ENCODE measurements around the gene C10orf67. TPM values are rescaled to one million over a fixed set of nuclear protein-coding genes. Genes with fewer than 3 reads are reported as not detected.
"Not testable (repeated sequence)": the region's sequence is repeated elsewhere in the genome, so short reads cannot be mapped to it uniquely, and the experiment has no call there.

C10orf67 gene
- total RNA-seq, 1 experiment from 2014 or later = not detected

GRCh38 chr10:23310404-23310803, 34.2 kb downstream of the C10orf67 start:
- no peak for TF ChIP-seq REST (IDR thresholded peaks at IDR 0.05; ENCODE audit: insufficient read depth in 1 of 2, low read depth in 2 of 2, low read length in 1 of 2)
- TF ChIP-seq TCF7L2 (IDR thresholded peaks at IDR 0.05; ENCODE audit: low read depth, low read length) = no peak
- TF ChIP-seq POLR2AphosphoS5 (IDR thresholded peaks at IDR 0.05; ENCODE audit: low read depth, low read length) = no peak
- no peak for TF ChIP-seq SIN3A (IDR thresholded peaks at IDR 0.05; ENCODE audit: borderline replicate concordance, insufficient read depth, low read depth, low read length)
- no peak for TF ChIP-seq CTCF (IDR thresholded peaks at IDR 0.05)
- Histone ChIP-seq H3K9me3 (ENCODE audit: control insufficient read depth, insufficient read depth, low read depth, low read length) (no peaks in the 10 kb centered on the region), H3K4me3 (ENCODE audit: low read depth in 2 of 2, low read length in 2 of 2) (no peak overlapping the region), H3K4me1 (ENCODE audit: control insufficient read depth, insufficient read depth, low read length) (no peaks in the 10 kb centered on the region), H3K27ac (ENCODE audit: low read length) (no peak overlapping the region), H3K36me3 (ENCODE audit: control insufficient read depth, insufficient read depth, low read length) (no peaks in the 10 kb centered on the region), H3K27me3 (ENCODE audit: control insufficient read depth, insufficient read depth, low read length) (peaks cover 2% of the 10 kb centered on the region; the same call in 1 of the 2 replicates)
- POLR2A ChIA-PET = no interaction called here
- no peak for DNase-seq (ENCODE audit: low read depth, low spot score)
- intact Hi-C loops (cut with micrococcal nuclease; ENCODE audit: unreplicated experiment) (no loop called here), in situ Hi-C loops (cut with HindIII; ENCODE audit: low pct_unique_long_range_greater_than_20kb, low sequenced_read_pairs) (no loop called here)
- ATAC-seq = no peak
- no TSS peak for BruUV-seq (replicated peaks)
- CTCF ChIA-PET = no interaction called here

GRCh38 chr10:23299961-23300360, 44.6 kb downstream of the C10orf67 start:
- DNase-seq (ENCODE audit: low read depth, low spot score); H3K4me3 ChIP-seq (ENCODE audit: low read depth in 2 of 2, low read length in 2 of 2); H3K36me3 ChIP-seq (ENCODE audit: control insufficient read depth, insufficient read depth, low read length); BruUV-seq (replicated peaks); intact Hi-C loops (cut with micrococcal nuclease; ENCODE audit: unreplicated experiment); in situ Hi-C loops (cut with HindIII; ENCODE audit: low pct_unique_long_range_greater_than_20kb, low sequenced_read_pairs); CTCF ChIA-PET; H3K27ac ChIP-seq (ENCODE audit: low read length); ATAC-seq; H3K4me1 ChIP-seq (ENCODE audit: control insufficient read depth, insufficient read depth, low read length); H3K9me3 ChIP-seq (ENCODE audit: control insufficient read depth, insufficient read depth, low read depth, low read length); H3K27me3 ChIP-seq (ENCODE audit: control insufficient read depth, insufficient read depth, low read length); POLR2A ChIA-PET: not testable (repeated sequence)

GRCh38 chr10:23294638-23295247, 49.9 kb downstream of the C10orf67 start:
- POLR2A ChIA-PET = no interaction called here
- DNase-seq (ENCODE audit: low read depth, low spot score) (no peak), ATAC-seq (no peak)
- Histone ChIP-seq H3K4me3 (ENCODE audit: low read depth in 2 of 2, low read length in 2 of 2) (no peak overlapping the region), H3K36me3 (ENCODE audit: control insufficient read depth, insufficient read depth, low read length) (no peaks in the 10 kb centered on the region), H3K4me1 (ENCODE audit: control insufficient read depth, insufficient read depth, low read length) (no peaks in the 10 kb centered on the region), H3K27ac (ENCODE audit: low read length) (no peak overlapping the region), H3K9me3 (ENCODE audit: control insufficient read depth, insufficient read depth, low read depth, low read length) (no peaks in the 10 kb centered on the region), H3K27me3 (ENCODE audit: control insufficient read depth, insufficient read depth, low read length) (peaks cover 2% of the 10 kb centered on the region; the same call in 1 of the 2 replicates)
- intact Hi-C loops (cut with micrococcal nuclease; ENCODE audit: unreplicated experiment) (no loop called here), in situ Hi-C loops (cut with HindIII; ENCODE audit: low pct_unique_long_range_greater_than_20kb, low sequenced_read_pairs) (no loop called here)
- TF ChIP-seq TCF7L2 (IDR thresholded peaks at IDR 0.05; ENCODE audit: low read depth, low read length) (no peak), POLR2AphosphoS5 (IDR thresholded peaks at IDR 0.05; ENCODE audit: low read depth, low read length) (no peak), CTCF (IDR thresholded peaks at IDR 0.05) (peak; percentile 56), REST (IDR thresholded peaks at IDR 0.05; ENCODE audit: insufficient read depth in 1 of 2, low read depth in 2 of 2, low read length in 1 of 2) (no peak), SIN3A (IDR thresholded peaks at IDR 0.05; ENCODE audit: borderline replicate concordance, insufficient read depth, low read depth, low read length) (no peak)
- BruUV-seq (replicated peaks) = no TSS peak
- CTCF ChIA-PET = no interaction called here

Measured in Panc1 (cell line).